GM21515 (cell line): ENCODE data around the gene ADCY1.

Source experiments
- ATAC-seq: cut with Tn5 transposase; IDR thresholded peaks from one replicate; pipeline ENCODE4 v1.9.1; 2021; ENCODE audit not compliant: unreplicated experiment

ADCY1 gene

GRCh38 chr7:45663167-45663921 lies 89.2 kb downstream of the ADCY1 start:
- ATAC-seq = no peak

GRCh38 chr7:45663965-45664633 lies 89.9 kb downstream of the ADCY1 start:
- ATAC-seq = no peak

- ATAC-seq = no peak
Measured at GRCh38 chr7:45665172-45665571, 91.0 kb downstream of the ADCY1 start.

GRCh38 chr7:45670227-45670626 lies 96.1 kb downstream of the ADCY1 start:
- ATAC-seq = no peak

- ATAC-seq = no peak
Measured at GRCh38 chr7:45670717-45671116, 96.5 kb downstream of the ADCY1 start.

- ATAC-seq = no peak
Measured at GRCh38 chr7:45677311-45677900, 103.2 kb downstream of the ADCY1 start.

- ATAC-seq = no peak
Measured at GRCh38 chr7:45679516-45679915, 105.3 kb downstream of the ADCY1 start.

GRCh38 chr7:45680776-45681175 lies 106.6 kb downstream of the ADCY1 start:
- ATAC-seq = no peak

GRCh38 chr7:45681596-45682357 lies 107.6 kb downstream of the ADCY1 start:
- ATAC-seq = no peak

GRCh38 chr7:45682358-45682735 lies 108.2 kb downstream of the ADCY1 start:
- no peak for ATAC-seq

- ATAC-seq = no peak
Measured at GRCh38 chr7:45682836-45683555, 108.8 kb downstream of the ADCY1 start.

- ATAC-seq = no peak
Measured at GRCh38 chr7:45683556-45684148, 109.5 kb downstream of the ADCY1 start.

- no peak for ATAC-seq
Measured at GRCh38 chr7:45684910-45685618, 110.9 kb downstream of the ADCY1 start.

GRCh38 chr7:45685619-45686240 lies 111.6 kb downstream of the ADCY1 start:
- no peak for ATAC-seq

GRCh38 chr7:45686441-45687184 lies 112.4 kb downstream of the ADCY1 start:
- no peak for ATAC-seq

- no peak for ATAC-seq
Measured at GRCh38 chr7:45687185-45687560, 113.0 kb downstream of the ADCY1 start.

- no peak for ATAC-seq
Measured at GRCh38 chr7:45687721-45688120, 113.6 kb downstream of the ADCY1 start.

GRCh38 chr7:45688382-45688781 lies 114.2 kb downstream of the ADCY1 start:
- no peak for ATAC-seq
